ENCODE data around the gene APLF.

DNA sequence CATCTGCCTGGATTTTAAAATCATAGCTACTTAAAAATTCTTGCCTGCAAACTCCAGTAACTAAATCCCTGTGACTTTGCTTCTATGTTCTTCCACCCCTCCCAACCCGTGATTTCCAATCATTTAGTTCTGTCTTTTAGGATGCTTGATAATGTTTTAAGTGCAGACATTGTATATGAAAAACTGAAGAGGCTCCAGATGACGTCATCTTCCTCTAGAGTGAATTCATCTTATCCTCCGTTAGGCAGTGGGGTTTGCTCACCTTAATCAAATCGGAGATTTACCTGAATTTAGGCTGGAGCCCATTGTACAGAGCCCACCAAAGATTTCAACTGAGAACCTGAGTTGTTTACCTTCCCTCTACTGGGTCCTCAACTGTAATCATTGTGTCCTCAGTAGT lies 11.2 kb upstream of the APLF start:
- TF ChIP-seq, protein P1, sequence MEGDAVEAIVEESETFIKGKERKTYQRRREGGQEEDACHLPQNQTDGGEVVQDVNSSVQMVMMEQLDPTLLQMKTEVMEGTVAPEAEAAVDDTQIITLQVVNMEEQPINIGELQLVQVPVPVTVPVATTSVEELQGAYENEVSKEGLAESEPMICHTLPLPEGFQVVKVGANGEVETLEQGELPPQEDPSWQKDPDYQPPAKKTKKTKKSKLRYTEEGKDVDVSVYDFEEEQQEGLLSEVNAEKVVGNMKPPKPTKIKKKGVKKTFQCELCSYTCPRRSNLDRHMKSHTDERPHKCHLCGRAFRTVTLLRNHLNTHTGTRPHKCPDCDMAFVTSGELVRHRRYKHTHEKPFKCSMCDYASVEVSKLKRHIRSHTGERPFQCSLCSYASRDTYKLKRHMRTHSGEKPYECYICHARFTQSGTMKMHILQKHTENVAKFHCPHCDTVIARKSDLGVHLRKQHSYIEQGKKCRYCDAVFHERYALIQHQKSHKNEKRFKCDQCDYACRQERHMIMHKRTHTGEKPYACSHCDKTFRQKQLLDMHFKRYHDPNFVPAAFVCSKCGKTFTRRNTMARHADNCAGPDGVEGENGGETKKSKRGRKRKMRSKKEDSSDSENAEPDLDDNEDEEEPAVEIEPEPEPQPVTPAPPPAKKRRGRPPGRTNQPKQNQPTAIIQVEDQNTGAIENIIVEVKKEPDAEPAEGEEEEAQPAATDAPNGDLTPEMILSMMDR (IDR thresholded peaks at IDR 0.05): no peak
- no peak for TF ChIP-seq POLR2A (IDR thresholded peaks at IDR 0.05)
